Measurements from ENCODE around the gene CFAP410.

DNA sequence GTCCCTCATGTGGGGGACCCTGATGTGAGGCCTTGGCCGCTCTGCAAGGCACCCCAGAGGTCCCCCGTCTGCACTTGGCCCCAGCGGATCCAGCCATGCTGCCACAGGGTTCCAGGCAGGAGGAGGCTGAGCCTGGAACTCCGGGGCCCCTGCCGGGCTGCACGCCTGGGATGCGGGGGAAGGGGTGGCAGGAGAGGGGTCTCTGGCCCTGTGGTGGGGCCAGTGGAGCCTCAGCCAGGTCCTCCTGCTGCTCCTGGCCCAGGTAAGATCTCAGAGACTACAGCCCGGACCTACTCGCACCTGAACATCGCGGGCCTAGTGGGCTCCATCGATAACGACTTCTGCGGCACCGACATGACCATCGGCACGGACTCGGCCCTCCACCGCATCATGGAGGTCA lies 26.5 kb downstream of the CFAP410 start:
- TF ChIP-seq, protein P1, sequence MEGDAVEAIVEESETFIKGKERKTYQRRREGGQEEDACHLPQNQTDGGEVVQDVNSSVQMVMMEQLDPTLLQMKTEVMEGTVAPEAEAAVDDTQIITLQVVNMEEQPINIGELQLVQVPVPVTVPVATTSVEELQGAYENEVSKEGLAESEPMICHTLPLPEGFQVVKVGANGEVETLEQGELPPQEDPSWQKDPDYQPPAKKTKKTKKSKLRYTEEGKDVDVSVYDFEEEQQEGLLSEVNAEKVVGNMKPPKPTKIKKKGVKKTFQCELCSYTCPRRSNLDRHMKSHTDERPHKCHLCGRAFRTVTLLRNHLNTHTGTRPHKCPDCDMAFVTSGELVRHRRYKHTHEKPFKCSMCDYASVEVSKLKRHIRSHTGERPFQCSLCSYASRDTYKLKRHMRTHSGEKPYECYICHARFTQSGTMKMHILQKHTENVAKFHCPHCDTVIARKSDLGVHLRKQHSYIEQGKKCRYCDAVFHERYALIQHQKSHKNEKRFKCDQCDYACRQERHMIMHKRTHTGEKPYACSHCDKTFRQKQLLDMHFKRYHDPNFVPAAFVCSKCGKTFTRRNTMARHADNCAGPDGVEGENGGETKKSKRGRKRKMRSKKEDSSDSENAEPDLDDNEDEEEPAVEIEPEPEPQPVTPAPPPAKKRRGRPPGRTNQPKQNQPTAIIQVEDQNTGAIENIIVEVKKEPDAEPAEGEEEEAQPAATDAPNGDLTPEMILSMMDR (IDR thresholded peaks at IDR 0.05), result no peak
- TF ChIP-seq POLR2AphosphoS5 (IDR thresholded peaks at IDR 0.05; ENCODE audit: insufficient read depth in 1 of 2, low read depth in 1 of 2), result no peak

Measured in vagina (tissue), 2 donors.